Pancreas (tissue), 10 donors: ENCODE data around the gene COL6A1. TPM values are rescaled to one million over a fixed set of nuclear protein-coding genes. Genes with fewer than 3 reads are reported as not detected.

Experiments
- ATAC-seq, 4 donors: fragments of 200-7000 bp; cut with Tn5 transposase; one replicate each; pipeline versions ENCODE4 v1.8.0 to v1.9.1; 2020; ENCODE audit warnings: mild to moderate bottlenecking in 4 of 4, moderate library complexity in 4 of 4
- DNase-seq, 6 donors: peaks; one replicate each; pipeline ENCODE4 v3.0.0-alpha.2; 2020
- FAIRE-seq: peaks from 2 replicates; lab custom pipeline; 2012; peaks lifted over from hg19 to GRCh38; lab: Jason Lieb, UNC
- H3K27ac ChIP-seq, 4 donors: fragments of 200-600 bp; sonication (generic); 1 replicate in 3 of 4; 2 replicates in 1 of 4; pipeline versions ENCODE4 v1.5.0 to v1.8.0; 2020
- H3K27me3 ChIP-seq, 4 donors: fragments of 200-600 bp; one replicate each; pipeline ENCODE4 v1.8.0; 2021
- H3K36me3 ChIP-seq, 3 donors: fragments of 200-600 bp; sonication (generic) in 1 of 3; one replicate each; pipeline versions ENCODE4 v1.5.0 to v1.8.0; 2020 to 2021
- H3K4me1 ChIP-seq, 3 donors: fragments of 200-600 bp; one replicate each; pipeline ENCODE4 v1.8.0; 2021
- H3K4me3 ChIP-seq, 4 donors: fragments of 200-600 bp; sonication (generic) in 2 of 4; one replicate each; pipeline versions ENCODE4 v1.5.0 to v1.8.0; 2020 to 2021
- H3K9me3 ChIP-seq, 4 donors: fragments of 200-600 bp; one replicate each; pipeline ENCODE4 v1.8.0; 2021
- WGBS, 2 donors: extraction: QIAGEN DNeasy Blood & Tissue Kit; methylation state at CpG; one replicate each; pipeline ENCODE4 v1.1.7; 2013; 5-methylcytosine and 5-hydroxymethylcytosine counted together
- intact Hi-C, 3 donors: fragments of 100-400 bp; cut with DNase I; formaldehyde crosslinking; loops; one replicate each; pipeline versions ENCODE4 v1.11.1 to v1.14.2; 2022
- polyA plus RNA-seq, 2 donors: library from polyadenylated mRNA; stranded (reverse); fragments of 200-250 nt; gene quantifications; one replicate each; pipeline ENCODE4 v1.2.3, GENCODE V29; 2013
- total RNA-seq, 6 donors: library from RNA; stranded (reverse); fragmentation: NEBNext Ultra II Directional in 4 of 6; extraction: Animal tissue kit (Norgen Biotek cat#: 25700) in 4 of 6; gene quantifications; one replicate each; pipeline versions ENCODE4 v1.2.1 to v1.2.4, GENCODE V29; 2021 to 2023
- TF ChIP-seq, protein P1 (sequence below), 4 donors: fragments of 200-600 bp; sonication (generic) in 3 of 4; IDR thresholded peaks; one replicate each; pipeline versions ENCODE4 v1.5.0 to v1.8.0; 2021; ENCODE audit warnings: antibody characterized with exemption in 4 of 4
- donor health status: healthy with polysubstance abuse.
- donor health status: DM: no; HTN: no; CAD: no; lungs with moderate emphysema.
- donor health status: DM: no; HTN: no; CAD: no.
- donor health status: control.
- donor health status: control.
- donor health status: Bipolar disorder and iron deficiency.
- donor health status: DM: yes; HTN: yes; CAD: no.
- donor health status: DM: no; HTN: no; CAD: no.
- donor health status: DM: no; HTN: no; CAD: no.
- donor health status: DM: yes; HTN: yes; CAD: no.

The COL6A1 gene
- total and polyA plus RNA-seq, 8 donors, result 22.9 to 131 (median 61.2) TPM

DNA sequence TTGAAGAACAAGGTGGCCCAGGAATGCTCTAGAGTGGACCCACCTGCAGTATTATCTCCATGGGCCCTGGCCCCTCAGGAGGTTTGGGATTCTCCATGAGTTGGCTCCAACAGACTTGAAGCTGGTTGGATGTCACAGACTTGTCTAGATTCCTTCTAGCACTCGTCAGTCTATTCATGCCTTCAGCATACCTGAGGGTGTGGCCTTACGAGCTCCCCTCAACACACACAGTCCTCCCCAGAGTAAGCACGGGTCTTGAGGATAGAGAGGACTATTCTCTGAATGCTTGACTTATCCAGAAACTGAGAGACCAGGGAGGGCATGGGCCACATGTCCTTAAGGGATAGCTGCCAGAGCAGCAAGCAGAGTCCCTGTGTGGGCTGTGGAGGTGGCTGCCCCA, 45.9 kb upstream of the COL6A1 start:
- Histone ChIP-seq H3K27ac (no peak overlapping the region), H3K9me3 (no peaks in the 10 kb centered on the region), H3K36me3 (no peaks in the 10 kb centered on the region), H3K4me1 (no peaks in the 10 kb centered on the region), H3K27me3 (no peaks in the 10 kb centered on the region), H3K4me3 (no peak overlapping the region)
- no peak for FAIRE-seq
- ATAC-seq, result no peak
- no peak for DNase-seq
- intact Hi-C loops, result no loop called here
- TF ChIP-seq, protein P1, sequence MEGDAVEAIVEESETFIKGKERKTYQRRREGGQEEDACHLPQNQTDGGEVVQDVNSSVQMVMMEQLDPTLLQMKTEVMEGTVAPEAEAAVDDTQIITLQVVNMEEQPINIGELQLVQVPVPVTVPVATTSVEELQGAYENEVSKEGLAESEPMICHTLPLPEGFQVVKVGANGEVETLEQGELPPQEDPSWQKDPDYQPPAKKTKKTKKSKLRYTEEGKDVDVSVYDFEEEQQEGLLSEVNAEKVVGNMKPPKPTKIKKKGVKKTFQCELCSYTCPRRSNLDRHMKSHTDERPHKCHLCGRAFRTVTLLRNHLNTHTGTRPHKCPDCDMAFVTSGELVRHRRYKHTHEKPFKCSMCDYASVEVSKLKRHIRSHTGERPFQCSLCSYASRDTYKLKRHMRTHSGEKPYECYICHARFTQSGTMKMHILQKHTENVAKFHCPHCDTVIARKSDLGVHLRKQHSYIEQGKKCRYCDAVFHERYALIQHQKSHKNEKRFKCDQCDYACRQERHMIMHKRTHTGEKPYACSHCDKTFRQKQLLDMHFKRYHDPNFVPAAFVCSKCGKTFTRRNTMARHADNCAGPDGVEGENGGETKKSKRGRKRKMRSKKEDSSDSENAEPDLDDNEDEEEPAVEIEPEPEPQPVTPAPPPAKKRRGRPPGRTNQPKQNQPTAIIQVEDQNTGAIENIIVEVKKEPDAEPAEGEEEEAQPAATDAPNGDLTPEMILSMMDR (IDR thresholded peaks at IDR 0.05), result no peak
- 64 to 91% methylated on average over 3 of the region's 3 CpGs for WGBS, 2 donors

DNA sequence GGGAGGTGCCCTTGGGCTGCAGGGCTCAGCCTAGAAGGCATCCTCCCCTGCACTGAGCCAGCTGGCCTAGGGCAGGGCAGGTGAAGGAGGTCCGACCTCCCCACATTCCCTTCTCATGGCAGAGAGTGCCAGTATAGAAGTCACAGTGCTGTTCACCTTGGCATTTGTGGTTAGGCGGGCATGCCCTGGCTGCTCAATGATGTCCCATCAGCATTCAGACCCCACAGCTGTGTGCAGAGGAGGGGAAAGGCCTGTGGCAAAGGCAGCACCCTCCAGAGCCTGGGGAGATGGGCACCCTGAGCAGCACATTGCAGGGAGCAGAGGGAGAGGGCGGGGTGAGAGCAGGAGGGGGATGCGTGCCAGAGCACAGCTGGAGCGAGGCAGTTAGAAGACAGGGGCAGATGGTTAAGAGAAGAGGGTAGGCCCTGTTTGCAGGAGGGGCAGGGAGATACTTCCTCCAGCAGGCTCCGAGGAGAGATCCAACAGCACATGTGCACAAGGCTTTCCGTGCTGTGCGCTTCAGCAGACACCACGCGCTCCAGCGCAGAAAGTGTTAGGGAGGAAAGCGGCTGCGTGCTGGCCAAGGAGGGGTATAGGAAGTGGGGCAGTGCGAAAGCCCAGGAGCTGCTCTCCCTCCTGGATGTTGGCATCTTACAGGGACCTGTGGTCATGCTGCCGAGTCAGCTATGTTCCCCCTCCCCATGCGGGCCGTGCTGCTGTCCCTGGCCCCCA, 43.7 kb upstream of the COL6A1 start:
- FAIRE-seq, result no peak
- ATAC-seq, result no peak
- WGBS, 2 donors, result 77% methylated on average over 17 of the region's 17 CpGs
- Histone ChIP-seq H3K36me3 (no peaks in the 10 kb centered on the region), H3K27me3 (no peaks in the 10 kb centered on the region), H3K4me3 (no peak overlapping the region), H3K4me1 (no peaks in the 10 kb centered on the region), H3K27ac (no peak overlapping the region), H3K9me3 (no peaks in the 10 kb centered on the region)
- TF ChIP-seq, protein P1 (IDR thresholded peaks at IDR 0.05), result no peak
- intact Hi-C loops, result no loop called here
- DNase-seq, result peak in 1 of 6 donors; percentile 33

DNA sequence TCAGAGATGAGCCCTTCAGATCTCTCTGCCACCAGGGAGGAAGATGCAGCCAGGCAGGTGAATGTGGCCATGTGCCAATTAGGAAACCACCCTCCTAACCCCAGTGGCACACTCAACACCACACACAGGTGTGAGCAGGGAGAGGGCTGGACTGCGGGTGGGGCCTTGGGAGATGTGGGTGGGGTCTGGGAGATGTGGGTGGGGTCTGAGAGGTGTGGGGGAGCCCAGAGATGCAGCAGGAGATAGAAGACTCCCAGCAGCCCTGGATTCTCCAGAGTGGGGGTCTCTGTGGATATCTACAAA, 43.2 kb upstream of the COL6A1 start:
- Histone ChIP-seq H3K4me3 (no peak overlapping the region), H3K27me3 (no peaks in the 10 kb centered on the region), H3K9me3 (no peaks in the 10 kb centered on the region), H3K36me3 (no peaks in the 10 kb centered on the region), H3K4me1 (no peaks in the 10 kb centered on the region), H3K27ac (no peak overlapping the region)
- WGBS, 2 donors, result 92 to 95% methylated on average over 1 of the region's 1 CpG
- intact Hi-C loops, result no loop called here
- DNase-seq (no peak), ATAC-seq (no peak), FAIRE-seq (no peak)
- TF ChIP-seq, protein P1 (IDR thresholded peaks at IDR 0.05), result no peak

DNA sequence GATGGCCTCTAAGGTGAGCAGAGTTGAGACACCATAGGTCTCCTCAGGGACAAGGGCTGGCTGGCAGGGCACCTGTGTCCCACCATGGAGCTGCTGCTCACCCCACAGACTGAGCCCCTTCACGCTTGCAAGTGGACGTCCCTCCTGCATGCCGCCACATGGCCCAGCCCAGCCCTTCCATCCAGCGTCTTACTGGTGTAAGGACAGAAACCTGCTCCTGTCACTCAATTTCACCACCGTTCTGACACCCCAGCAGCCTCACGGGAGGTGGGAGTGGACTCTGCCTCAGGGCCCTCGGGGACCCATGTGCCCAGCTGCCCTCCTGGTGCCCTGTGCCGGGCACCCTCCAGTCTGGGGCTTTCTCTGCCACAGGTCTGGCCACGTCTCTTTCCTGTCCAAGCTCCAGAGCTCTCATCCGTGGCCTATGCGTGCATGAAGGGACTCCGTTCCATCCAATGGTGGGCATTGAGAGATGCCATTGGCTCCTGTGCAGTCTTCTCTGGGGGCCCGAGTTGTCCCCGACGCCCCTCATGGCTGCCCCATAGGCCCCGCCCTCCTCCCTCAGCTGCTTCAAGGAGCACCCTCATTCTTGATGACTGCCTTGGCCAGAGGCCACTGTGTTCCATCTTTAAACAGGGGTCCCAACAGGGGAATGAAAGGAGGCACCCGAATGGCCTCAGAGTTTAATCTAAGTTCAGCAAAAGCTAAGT, 42.6 kb upstream of the COL6A1 start:
- ATAC-seq (no peak), DNase-seq (peak in 1 of 6 donors; percentile 47), FAIRE-seq (no peak)
- Histone ChIP-seq H3K4me3 (no peak overlapping the region), H3K4me1 (no peaks in the 10 kb centered on the region), H3K27me3 (no peaks in the 10 kb centered on the region), H3K36me3 (no peaks in the 10 kb centered on the region), H3K27ac (no peak overlapping the region), H3K9me3 (no peaks in the 10 kb centered on the region)
- 76 to 87% methylated on average over 17 of the region's 17 CpGs for WGBS, 2 donors
- TF ChIP-seq, protein P1 (IDR thresholded peaks at IDR 0.05), result no peak
- intact Hi-C loops, result no loop called here

DNA sequence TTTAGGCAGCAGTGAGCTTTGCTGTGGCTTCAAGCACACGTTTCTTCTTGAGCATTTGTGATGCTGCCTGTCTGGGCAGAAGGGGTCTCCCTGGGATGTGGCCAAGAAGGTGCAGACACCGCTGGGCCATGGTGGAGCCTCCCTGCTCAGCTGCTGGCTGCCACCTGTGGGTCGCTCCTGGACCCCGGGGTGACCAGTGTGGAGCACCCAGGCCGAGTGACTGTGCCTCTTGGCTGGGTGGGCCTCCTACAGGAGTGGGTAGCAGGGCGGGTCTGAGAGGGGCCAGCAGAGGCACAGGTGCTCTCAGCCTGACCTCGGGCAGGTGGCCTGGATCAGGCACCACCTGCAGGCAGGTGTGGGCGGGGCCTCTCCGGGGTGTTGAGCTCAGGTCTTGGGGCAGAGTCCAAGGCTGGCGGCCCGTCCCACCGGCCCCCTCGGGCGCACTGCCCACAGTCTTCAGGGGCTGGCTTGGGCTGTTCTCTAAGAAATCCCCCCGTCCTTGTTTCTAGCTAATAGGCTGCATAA, 42.0 kb upstream of the COL6A1 start:
- 76 to 84% methylated on average over 15 of the region's 15 CpGs for WGBS, 2 donors
- no peaks in the 10 kb centered on the region for H3K36me3 ChIP-seq
- H3K4me1 ChIP-seq, result no peaks in the 10 kb centered on the region
- no peak overlapping the region for H3K27ac ChIP-seq
- H3K4me3 ChIP-seq, result no peak overlapping the region
- intact Hi-C loops, result no loop called here
- ATAC-seq (no peak), DNase-seq (peak in 1 of 6 donors; percentile 65), FAIRE-seq (no peak)
- TF ChIP-seq, protein P1 (IDR thresholded peaks at IDR 0.05), result no peak
- no peaks in the 10 kb centered on the region for H3K27me3 ChIP-seq
- no peaks in the 10 kb centered on the region for H3K9me3 ChIP-seq
